T-helper 1 cell treated with Interleukin-12 subunit alpha and Interleukin-12 subunit beta and Interleukin-4 antibody, amounts not matched to agents 30 μg/mL and 1 μg/mL, for 36 hours (primary cell): ENCODE data around the gene CYBA.

ENCODE experiments used
- H3K27ac Mint-ChIP-seq: one replicate; pipeline ENCODE4 v1.8.0; 2021; ENCODE audit warnings: mild to moderate bottlenecking, mixed read lengths
- H3K27me3 Mint-ChIP-seq: one replicate; pipeline ENCODE4 v1.8.0; 2021; ENCODE audit warnings: low read depth, mixed read lengths
- H3K36me3 Mint-ChIP-seq: one replicate; pipeline ENCODE4 v1.8.0; 2021; ENCODE audit warnings: low read depth, mixed read lengths
- H3K4me1 Mint-ChIP-seq: one replicate; pipeline ENCODE4 v1.8.0; 2021; ENCODE audit warnings: low read depth, mixed read lengths
- H3K4me3 Mint-ChIP-seq: one replicate; pipeline ENCODE4 v1.8.0; 2021; ENCODE audit warnings: mild to moderate bottlenecking, moderate library complexity, mixed read lengths
- H3K9me3 Mint-ChIP-seq: one replicate; pipeline ENCODE4 v1.8.0; 2021; ENCODE audit warnings: mixed read lengths

Gene CYBA

DNA sequence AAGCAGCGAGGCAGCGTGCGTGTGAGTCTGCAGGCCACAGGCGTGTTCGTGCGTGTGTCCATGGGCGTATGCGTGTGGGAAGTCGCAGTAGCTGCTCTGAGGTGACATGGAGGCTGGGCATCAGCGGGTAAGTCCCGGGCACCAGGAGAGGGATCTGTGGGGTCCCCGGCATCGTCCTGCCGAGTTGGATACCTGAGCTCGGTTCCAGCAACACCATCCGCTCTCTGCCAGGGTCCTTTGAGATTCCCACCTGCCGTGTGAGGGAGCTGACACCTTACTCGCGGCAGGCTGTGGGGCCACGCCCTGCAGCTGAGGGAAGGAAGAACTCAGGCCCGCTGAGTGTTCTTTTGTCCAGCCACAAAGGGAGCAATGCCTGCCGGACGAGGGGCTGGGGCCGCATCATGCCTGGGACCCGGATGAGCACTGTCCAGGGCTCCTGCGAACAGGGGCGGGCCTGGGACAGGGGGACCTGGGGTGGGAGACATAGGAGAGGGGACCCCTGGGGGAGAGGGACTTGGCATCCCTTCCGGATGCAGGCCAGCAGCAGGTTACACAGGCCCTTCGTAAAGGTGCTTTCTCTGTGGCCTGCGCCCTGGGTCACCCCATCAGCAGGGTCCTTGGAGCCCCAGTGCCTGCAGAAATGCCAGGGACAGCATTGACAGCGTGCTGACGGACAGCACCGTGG lies 40.4 kb upstream of the CYBA start:
- Mint-ChIP-seq H3K27me3 (no peaks in the 10 kb centered on the region), H3K27ac (peak overlapping the region; percentile 55), H3K36me3 (peaks cover 4% of the 10 kb centered on the region), H3K4me3 (peak overlapping the region; percentile 59), H3K4me1 (peaks cover 31% of the 10 kb centered on the region), H3K9me3 (no peaks in the 10 kb centered on the region)

DNA sequence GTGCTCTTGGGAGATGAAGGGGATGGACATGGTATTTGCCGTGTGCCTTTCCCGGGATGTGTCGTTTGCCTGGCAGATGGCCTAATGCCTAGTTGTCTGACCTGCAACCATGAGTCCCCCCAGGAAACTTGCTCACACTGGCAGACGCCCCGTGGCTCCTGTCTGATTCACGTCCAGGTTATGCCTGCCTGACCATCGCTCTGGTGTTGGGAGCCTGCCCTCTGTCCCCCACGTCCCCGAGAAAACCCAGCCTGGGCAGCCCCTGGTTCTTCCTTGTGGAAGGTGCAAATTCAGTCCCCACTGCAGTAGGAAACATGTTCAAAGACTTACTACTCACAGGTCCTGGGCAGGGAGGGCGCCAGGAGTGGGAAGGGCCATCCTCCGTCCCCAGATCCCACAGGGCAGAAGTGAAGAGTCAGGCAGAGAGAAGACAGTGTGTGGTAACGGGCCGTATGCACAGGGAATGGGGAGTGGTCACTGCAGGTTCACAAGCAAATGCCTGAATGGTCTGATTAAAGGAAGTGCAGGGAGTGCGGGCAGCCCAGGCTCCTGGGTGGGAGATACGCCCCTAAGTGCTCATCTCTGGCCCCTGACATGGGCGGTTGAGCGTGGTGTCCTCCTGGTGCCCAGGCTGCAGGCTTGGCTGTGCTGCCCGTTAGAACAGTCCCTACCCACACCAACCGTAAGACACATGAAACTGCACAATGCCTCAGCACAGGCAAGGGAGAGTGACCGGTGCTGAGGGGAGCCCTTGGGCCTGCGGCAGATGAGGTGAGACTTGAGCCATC lies 39.7 kb upstream of the CYBA start:
- peaks cover 4% of the 10 kb centered on the region for H3K36me3 Mint-ChIP-seq
- peak overlapping the region; percentile 55 for H3K27ac Mint-ChIP-seq
- H3K27me3 Mint-ChIP-seq = no peaks in the 10 kb centered on the region
- H3K4me1 Mint-ChIP-seq = peaks cover 31% of the 10 kb centered on the region
- H3K4me3 Mint-ChIP-seq = peak overlapping the region; percentile 59
- H3K9me3 Mint-ChIP-seq = no peaks in the 10 kb centered on the region

DNA sequence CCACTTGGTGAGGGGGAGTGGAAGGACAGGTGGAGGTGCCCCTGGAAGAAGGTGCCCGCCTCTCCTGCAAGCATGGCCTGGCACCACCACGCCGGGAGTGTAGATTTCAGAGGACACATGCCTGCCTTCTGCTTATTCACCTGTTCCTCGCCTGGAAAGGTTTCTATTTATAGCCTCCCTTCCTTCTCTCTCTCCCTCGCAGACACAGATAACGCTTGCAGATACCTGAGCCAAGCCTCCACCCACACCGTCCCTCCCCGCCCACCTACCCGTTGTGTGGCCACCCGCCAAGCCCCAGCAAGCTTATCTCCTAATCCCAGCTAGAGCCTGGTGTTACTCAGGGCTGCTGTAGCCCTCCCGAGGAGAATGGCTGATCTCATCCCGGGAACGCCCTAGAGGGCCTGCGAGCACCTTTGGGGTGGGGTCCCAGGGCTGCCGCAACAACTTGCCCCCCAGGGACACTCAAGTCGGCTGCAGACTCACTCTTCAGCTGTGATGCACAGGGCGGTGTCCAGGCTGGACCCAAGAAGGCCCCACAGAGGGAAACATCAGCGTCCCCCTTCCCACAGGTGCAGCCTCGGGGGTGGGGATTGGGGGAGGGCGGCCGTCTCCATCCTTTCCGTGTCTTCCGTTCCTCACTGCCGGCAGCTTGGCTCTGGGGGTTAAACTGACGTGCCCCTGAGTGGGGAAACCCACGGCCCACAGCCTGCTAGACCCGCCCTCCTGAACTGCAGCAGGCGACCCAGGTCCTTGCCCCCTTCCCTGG lies 37.3 kb upstream of the CYBA start:
- Mint-ChIP-seq H3K9me3 (no peaks in the 10 kb centered on the region), H3K4me3 (no peak overlapping the region), H3K27me3 (no peaks in the 10 kb centered on the region), H3K36me3 (peaks cover 6% of the 10 kb centered on the region), H3K4me1 (peaks cover 35% of the 10 kb centered on the region), H3K27ac (no peak overlapping the region)

DNA sequence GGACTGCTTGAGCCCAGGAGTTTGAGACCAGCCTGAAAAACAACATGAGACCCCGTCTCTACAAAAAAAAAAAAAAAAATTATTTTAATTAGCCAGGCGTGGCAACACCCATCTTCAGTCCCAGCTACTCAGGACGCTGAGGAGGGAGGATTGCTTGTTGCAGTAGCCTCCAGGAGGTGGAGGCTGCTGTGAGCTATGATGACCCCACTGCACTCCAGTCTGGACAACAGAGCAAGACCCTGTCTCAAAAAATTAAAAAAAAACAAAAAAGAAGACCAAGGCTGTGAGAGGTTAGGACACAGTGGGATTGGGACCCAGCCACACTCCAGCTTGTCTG lies 36.8 kb upstream of the CYBA start:
- no peaks in the 10 kb centered on the region for H3K27me3 Mint-ChIP-seq
- peaks cover 30% of the 10 kb centered on the region for H3K4me1 Mint-ChIP-seq
- H3K36me3 Mint-ChIP-seq = peaks cover 6% of the 10 kb centered on the region
- H3K4me3 Mint-ChIP-seq = no peak overlapping the region
- no peaks in the 10 kb centered on the region for H3K9me3 Mint-ChIP-seq
- H3K27ac Mint-ChIP-seq = no peak overlapping the region

DNA sequence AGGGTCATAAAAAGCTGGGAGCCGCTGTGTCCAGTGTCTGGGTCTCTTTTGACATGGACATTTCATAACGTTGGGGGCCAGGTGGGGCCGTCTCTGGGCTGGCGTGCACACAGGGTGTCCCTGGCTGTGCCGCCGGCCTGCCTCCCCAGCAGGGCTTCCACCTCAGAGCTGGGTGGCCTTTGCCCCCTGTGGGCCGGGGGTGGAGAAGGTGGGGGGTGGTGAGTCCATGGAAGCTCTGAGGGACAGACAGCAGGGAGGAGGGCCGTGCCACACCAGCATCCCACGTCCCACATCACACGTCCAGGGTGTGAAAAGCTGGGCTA lies 36.4 kb upstream of the CYBA start:
- Mint-ChIP-seq H3K9me3 (no peaks in the 10 kb centered on the region), H3K27me3 (no peaks in the 10 kb centered on the region), H3K36me3 (peaks cover 6% of the 10 kb centered on the region), H3K4me1 (peaks cover 30% of the 10 kb centered on the region), H3K27ac (no peak overlapping the region), H3K4me3 (no peak overlapping the region)

DNA sequence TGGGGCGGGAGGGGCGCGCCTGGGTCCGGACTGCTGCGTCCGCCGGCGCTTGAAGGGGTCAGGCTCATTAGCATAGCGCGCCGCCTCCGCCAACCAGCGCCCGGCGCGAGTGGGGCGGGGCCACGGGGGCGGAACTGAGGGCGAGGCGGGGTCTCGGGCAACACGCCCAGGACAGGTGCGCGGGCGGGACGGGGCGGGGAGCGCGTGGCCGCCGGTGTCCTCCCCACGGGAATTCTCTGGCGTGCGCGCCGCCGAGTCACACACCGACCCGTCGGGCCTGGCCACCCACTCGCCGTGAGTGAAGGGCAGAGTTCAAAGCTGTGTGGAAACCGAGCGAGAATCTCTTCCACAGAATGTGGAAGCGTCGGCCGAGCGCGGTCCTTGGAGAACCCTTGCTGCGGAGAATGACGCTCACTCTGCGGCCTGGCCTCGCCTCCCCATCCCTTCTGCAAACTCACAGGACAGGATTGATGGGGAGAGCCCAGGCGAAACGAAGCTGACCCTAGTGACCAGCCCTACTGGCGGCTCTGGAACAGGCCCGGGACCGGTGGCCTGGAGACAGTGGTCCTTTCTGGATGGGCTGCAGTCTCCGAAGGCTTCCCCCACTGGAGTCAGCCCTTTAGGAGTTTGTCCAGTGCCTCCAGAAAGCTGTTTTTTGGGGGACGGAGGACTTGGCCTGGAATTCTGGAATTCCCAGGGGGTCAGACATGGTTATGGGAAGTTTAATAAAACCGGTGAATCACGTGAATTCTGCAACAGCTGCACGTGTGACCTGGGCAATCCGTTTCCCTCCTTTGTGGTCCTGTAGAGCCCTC lies 35.8 kb upstream of the CYBA start, which contains the start of gene SNAI3:
Gene SNAI3 (minus strand): TSS at position 69 of the 815 bp plus-strand sequence. CDS start 101 bp downstream, outside the sequence.
- Mint-ChIP-seq H3K36me3 (peaks cover 7% of the 10 kb centered on the region), H3K4me3 (peak within 1 kb of the TSS; percentile 77), H3K4me1 (peaks cover 30% of the 10 kb centered on the region), H3K9me3 (no peaks in the 10 kb centered on the region), H3K27ac (no peak within 1 kb of the TSS), H3K27me3 (no peaks in the 10 kb centered on the region)

DNA sequence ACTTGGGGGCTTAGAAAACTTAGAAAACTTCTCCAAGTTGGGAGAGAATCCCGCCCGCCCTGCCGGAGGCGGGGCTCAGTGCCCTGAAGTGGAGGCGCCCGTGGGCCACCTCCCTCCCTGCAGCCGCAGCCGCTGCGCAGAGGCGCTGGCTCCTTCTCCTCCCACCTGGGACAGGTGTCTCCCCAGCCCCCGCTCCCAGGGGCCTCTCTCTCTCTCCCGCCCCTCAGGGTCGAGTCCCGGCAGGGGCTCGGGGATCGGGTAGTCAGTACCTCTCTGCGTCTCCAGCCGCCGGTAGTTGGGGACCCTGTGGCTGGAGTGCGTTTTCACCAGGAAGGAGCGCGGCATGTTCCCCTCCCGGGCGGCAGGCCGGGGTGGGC lies 35.2 kb upstream of the CYBA start:
- H3K36me3 Mint-ChIP-seq = peaks cover 8% of the 10 kb centered on the region
- no peak overlapping the region for H3K27ac Mint-ChIP-seq
- no peaks in the 10 kb centered on the region for H3K27me3 Mint-ChIP-seq
- no peaks in the 10 kb centered on the region for H3K9me3 Mint-ChIP-seq
- peak overlapping the region; percentile 77 for H3K4me3 Mint-ChIP-seq
- peaks cover 35% of the 10 kb centered on the region for H3K4me1 Mint-ChIP-seq

DNA sequence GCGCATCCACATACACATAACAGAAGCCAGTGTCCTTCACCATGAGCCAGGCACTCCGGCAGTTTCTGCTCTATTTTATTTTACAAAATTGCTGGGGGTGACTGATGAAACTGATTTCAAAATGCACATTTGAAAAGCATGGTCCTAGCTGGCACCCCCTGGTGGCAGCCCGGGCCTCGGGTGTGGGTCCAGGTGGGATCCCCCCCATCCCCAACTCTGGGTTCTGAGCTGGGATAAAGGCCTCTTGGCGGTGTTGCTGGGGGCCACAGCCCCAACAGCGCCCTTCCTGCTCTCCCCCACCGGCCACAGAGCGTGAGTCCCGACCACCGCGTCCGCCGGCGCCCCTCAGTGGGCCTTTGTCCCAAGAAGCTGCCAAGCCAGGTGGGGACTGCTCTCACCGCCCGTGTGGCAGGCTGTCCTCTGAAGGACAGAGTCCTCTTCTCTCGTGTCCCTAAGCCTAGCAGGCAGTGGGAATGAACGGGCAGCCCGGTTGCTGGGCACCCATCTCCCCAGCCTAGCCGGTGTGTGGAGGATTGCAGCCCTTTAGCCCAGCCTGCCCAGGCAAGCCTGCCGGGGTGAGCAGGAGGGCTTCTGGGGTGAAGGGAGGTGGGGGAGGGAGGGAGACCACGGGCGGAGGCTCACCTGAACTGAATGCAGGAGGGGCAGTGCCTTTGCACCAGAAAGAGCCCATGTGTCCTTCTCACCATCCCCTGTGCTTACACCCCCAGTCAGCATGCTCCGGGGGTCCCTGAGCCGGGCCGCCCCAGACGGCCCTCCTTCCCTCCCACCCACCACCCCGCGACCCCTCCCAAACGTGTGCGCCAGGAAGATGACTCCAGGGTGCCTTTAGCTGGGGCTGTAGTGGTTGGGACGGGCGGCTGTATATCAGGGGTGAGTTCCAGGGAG lies 34.6 kb upstream of the CYBA start:
- H3K9me3 Mint-ChIP-seq = no peaks in the 10 kb centered on the region
- peaks cover 34% of the 10 kb centered on the region for H3K4me1 Mint-ChIP-seq
- peaks cover 11% of the 10 kb centered on the region for H3K36me3 Mint-ChIP-seq
- no peak overlapping the region for H3K27ac Mint-ChIP-seq
- H3K27me3 Mint-ChIP-seq = no peaks in the 10 kb centered on the region
- peak overlapping the region; percentile 77 for H3K4me3 Mint-ChIP-seq

DNA sequence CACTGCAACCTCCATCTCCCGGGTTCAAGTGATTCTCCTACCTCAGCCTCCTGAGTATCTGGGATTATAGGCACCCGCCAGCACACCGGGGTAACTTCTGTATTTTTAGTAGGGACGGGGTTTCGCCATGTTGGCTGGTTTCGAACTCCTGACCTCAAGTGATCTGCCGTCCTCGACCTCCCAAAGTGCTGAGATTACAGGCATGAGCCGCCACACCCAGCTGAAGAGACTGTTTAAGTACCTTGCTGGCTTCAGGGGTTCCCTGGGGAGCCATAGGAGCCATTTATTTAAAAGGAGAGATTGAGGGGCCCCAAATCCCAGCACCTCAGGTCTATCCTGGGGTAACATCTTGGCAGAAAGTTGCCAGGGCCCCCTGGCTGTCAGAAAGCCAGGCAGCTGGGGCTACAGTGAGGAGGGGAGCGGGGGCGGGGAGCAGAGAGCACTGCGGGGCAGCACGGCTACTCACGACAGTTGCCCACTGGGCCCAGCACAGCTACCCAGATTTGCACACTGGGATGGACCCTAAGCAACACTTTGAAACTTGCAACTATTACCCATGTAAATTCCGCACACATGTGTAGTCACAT lies 33.8 kb upstream of the CYBA start:
- H3K4me1 Mint-ChIP-seq = peaks cover 32% of the 10 kb centered on the region

DNA sequence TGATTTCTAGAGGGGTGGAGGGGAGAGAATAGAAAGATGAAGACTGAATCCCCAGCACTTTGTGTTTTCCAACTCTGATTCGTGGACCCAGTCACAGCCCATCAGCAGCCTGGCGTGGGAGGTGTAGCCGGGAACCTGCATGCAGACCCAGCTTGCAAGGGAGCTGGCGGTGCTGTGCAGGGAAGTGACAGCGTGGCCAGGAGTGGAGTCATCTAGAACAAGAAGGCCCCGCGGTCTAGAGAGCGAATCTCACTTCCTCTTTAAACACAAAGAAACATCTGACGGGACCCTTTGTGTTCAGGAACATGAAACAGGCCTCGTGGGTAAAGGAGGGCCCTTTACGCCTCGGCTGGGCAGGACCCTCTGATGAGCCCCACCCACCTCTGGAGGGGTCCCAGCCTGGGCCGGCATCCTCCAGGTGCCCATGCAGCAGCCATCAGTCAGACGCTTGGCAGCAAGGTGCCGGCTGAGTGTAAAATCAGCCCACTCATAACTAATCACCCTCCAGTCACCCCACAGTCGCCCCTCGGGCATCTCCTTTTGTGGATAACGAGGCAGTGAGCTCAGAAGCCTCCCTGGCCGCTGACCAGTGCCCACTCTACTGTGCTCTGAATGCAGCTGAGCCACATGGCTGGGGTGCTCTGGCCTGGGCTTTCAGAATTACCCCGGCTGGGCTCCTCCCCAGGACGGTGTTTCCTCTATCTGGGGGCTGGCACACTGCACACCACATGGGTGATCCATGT lies 31.0 kb upstream of the CYBA start:
- Mint-ChIP-seq H3K4me1 (peaks cover 25% of the 10 kb centered on the region), H3K9me3 (no peaks in the 10 kb centered on the region), H3K27ac (peak overlapping the region; percentile 87), H3K36me3 (peaks cover 11% of the 10 kb centered on the region), H3K27me3 (no peaks in the 10 kb centered on the region), H3K4me3 (peak overlapping the region; percentile 67)

More for the DNA sequence above, 33.8 kb upstream of the CYBA start:
- Mint-ChIP-seq H3K9me3 (no peaks in the 10 kb centered on the region), H3K36me3 (peaks cover 11% of the 10 kb centered on the region), H3K27me3 (no peaks in the 10 kb centered on the region), H3K4me3 (peak overlapping the region; percentile 31), H3K27ac (no peak overlapping the region)

DNA sequence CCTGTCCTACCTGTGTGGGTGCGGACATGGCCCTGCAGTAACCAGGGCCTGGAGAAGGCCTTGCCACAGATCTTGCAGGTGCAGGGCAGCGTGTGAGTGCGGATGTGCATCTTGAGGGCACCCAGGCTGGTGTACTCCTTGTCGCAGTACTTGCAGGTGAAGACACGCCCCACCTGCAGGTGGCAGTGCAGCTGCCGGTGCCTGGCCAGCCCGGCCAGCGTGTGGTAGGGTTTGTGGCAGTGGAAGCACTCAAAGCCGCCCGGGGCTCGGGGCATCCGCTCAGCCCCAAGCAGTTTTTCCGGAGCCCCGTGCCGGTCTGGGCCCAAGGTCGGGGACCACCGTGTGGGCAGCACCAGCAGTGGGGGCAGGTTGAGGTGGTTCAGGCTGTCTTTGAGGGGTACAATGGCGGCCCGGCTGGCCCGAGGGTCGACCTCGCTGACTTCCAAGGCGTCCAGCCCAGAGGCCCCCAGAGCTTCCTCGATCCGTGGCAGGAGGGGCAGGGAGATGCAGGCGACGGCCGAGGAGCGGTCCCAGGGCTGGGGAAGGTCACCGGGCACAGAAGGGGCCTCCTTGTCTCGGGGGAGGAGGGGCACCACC lies 30.3 kb upstream of the CYBA start:
- Mint-ChIP-seq H3K27me3 (no peaks in the 10 kb centered on the region), H3K9me3 (no peaks in the 10 kb centered on the region), H3K4me3 (peak overlapping the region; percentile 67), H3K27ac (peak overlapping the region; percentile 87), H3K36me3 (peaks cover 11% of the 10 kb centered on the region), H3K4me1 (peaks cover 25% of the 10 kb centered on the region)

DNA sequence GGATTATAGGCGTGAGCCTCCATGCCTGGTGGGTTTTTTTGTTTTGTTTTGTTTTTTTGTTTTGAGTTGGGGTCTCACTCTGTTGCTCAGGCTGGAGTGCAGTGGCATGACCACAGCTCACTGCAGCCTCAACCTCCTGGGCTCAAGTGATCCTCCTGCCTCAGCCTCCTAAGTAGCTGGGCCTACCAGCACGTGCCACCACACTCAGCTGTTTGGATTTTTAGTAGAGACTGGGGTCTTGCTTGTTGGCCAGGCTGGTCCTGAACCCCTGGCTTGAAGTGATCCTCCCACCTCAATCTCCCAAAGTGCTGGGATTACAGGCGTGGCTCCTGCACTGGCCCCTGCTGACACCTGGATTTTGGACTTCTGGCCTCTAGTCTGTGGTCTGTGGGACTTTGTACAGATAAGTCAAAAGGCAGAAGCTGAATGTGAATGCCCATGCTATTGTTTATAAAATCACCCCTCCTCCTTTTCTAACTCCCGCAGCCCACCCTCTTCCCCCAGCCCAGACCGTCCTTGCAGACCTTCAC lies 29.8 kb upstream of the CYBA start:
- H3K36me3 Mint-ChIP-seq = peaks cover 11% of the 10 kb centered on the region
- H3K27ac Mint-ChIP-seq = peak overlapping the region; percentile 15
- H3K27me3 Mint-ChIP-seq = no peaks in the 10 kb centered on the region
- H3K9me3 Mint-ChIP-seq = no peaks in the 10 kb centered on the region
- no peak overlapping the region for H3K4me3 Mint-ChIP-seq
- peaks cover 25% of the 10 kb centered on the region for H3K4me1 Mint-ChIP-seq
